CD14-positive monocyte (primary cell): ENCODE data around the gene FHOD3. TPM values are rescaled to one million over a fixed set of nuclear protein-coding genes. Genes with fewer than 3 reads are reported as not detected.

Experiments used
- DNase-seq, 3 donors: peaks; one replicate each; pipeline ENCODE4 v3.0.0-alpha.2; 2011 to 2022
- H2AFZ ChIP-seq: 2 replicates; pipeline ENCODE4 v1.6.0; 2012; ENCODE audit warnings: mild to moderate bottlenecking, low read depth, low read length, inconsistent platforms; ENCODE audit not compliant: insufficient read depth, poor library complexity, severe bottlenecking
- H3K27ac ChIP-seq, 2 donors: 1 replicate in 1 of 2; 2 replicates in 1 of 2; pipeline ENCODE4 v1.5.1; 2012 to 2013; ENCODE audit warnings: low read length in 2 of 2, control low read depth in 1 of 2, inconsistent platforms in 1 of 2, low read depth in 1 of 2, mild to moderate bottlenecking in 1 of 2
- H3K27me3 ChIP-seq, 2 donors: one replicate each; pipeline versions ENCODE4 v1.6.0 to v1.6.1; 2011 to 2013; ENCODE audit warnings: low read length in 2 of 2; ENCODE audit not compliant: control insufficient read depth in 2 of 2, insufficient read depth in 2 of 2
- H3K36me3 ChIP-seq, 2 donors: replicated peaks in 1 of 2; 1 replicate in 1 of 2; 2 replicates in 1 of 2; pipeline versions ENCODE4 v1.5.1 to v1.6.1; 2012 to 2013; ENCODE audit warnings: low read length in 2 of 2, control low read depth in 1 of 2, inconsistent platforms in 1 of 2, mild to moderate bottlenecking in 1 of 2; ENCODE audit not compliant: insufficient read depth in 2 of 2, control insufficient read depth in 1 of 2
- H3K4me1 ChIP-seq, 2 donors: 1 replicate in 1 of 2; 2 replicates in 1 of 2; pipeline versions ENCODE4 v1.5.1 to v1.6.1; 2012 to 2013; ENCODE audit warnings: low read length in 2 of 2, control low read depth in 1 of 2, inconsistent platforms in 1 of 2, mild to moderate bottlenecking in 1 of 2, moderate library complexity in 1 of 2; ENCODE audit not compliant: insufficient read depth in 2 of 2, control insufficient read depth in 1 of 2
- H3K4me2 ChIP-seq: replicated peaks from 2 replicates; pipeline ENCODE3; 2012; ENCODE audit warnings: low read length, moderate library complexity, mild to moderate bottlenecking; ENCODE audit not compliant: poor library complexity, severe bottlenecking; ENCODE audit errors: extremely low read depth
- H3K4me3 ChIP-seq, 3 experiments: fragments of 200-600 bp in 1 of 3; sonication (generic) in 1 of 3; replicated peaks in 1 of 3; 1 replicate in 2 of 3; 2 replicates in 1 of 3; pipeline ENCODE4 v1.5.1; 2011 to 2013; ENCODE audit warnings: low read length in 3 of 3, mild to moderate bottlenecking in 3 of 3, control low read depth in 2 of 3, low read depth in 2 of 3, inconsistent platforms in 1 of 3, moderate library complexity in 1 of 3
- H3K79me2 ChIP-seq: 2 replicates; pipeline ENCODE4 v1.6.0; 2012; ENCODE audit warnings: mild to moderate bottlenecking, control low read depth, inconsistent platforms, low read length, moderate library complexity; ENCODE audit not compliant: insufficient read depth
- H3K9ac ChIP-seq: 2 replicates; pipeline ENCODE4 v1.6.0; 2017; ENCODE audit warnings: low read length, mild to moderate bottlenecking; ENCODE audit not compliant: insufficient read depth, poor library complexity, severe bottlenecking
- H3K9me3 ChIP-seq, 2 donors: replicated peaks in 1 of 2; 1 replicate in 1 of 2; 2 replicates in 1 of 2; pipeline versions ENCODE4 v1.5.1 to v1.6.1; 2012 to 2013; ENCODE audit warnings: low read length in 2 of 2, control low read depth in 1 of 2; ENCODE audit not compliant: control insufficient read depth in 1 of 2, insufficient read depth in 1 of 2
- H4K20me1 ChIP-seq: 2 replicates; pipeline ENCODE4 v1.6.0; 2012; ENCODE audit warnings: mild to moderate bottlenecking, low read length, control low read depth, moderate library complexity; ENCODE audit not compliant: insufficient read depth
- H3K27ac Mint-ChIP-seq, 7 donors: one replicate each; pipeline ENCODE4 v1.8.0; 2020; ENCODE audit warnings: mild to moderate bottlenecking in 7 of 7, mixed read lengths in 7 of 7, moderate library complexity in 6 of 7, inconsistent platforms in 2 of 7
- H3K27me3 Mint-ChIP-seq, 3 donors: one replicate each; pipeline ENCODE4 v1.8.0; 2021 to 2022; ENCODE audit warnings: low read depth in 3 of 3, mild to moderate bottlenecking in 3 of 3, mixed read lengths in 3 of 3, moderate library complexity in 3 of 3, inconsistent platforms in 1 of 3
- H3K36me3 Mint-ChIP-seq, 2 donors: one replicate each; pipeline ENCODE4 v1.8.0; 2020; ENCODE audit warnings: mixed read lengths in 2 of 2, inconsistent platforms in 1 of 2, mild to moderate bottlenecking in 1 of 2
- H3K4me1 Mint-ChIP-seq: one replicate; pipeline ENCODE4 v1.8.0; 2020; ENCODE audit warnings: mild to moderate bottlenecking, mixed read lengths
- H3K4me3 Mint-ChIP-seq, 2 donors: one replicate each; pipeline ENCODE4 v1.8.0; 2020; ENCODE audit warnings: mild to moderate bottlenecking in 2 of 2, mixed read lengths in 2 of 2, moderate library complexity in 1 of 2
- H3K9me3 Mint-ChIP-seq, 7 donors: one replicate each; pipeline ENCODE4 v1.8.0; 2020 to 2022; ENCODE audit warnings: mixed read lengths in 7 of 7, mild to moderate bottlenecking in 6 of 7, moderate library complexity in 6 of 7, inconsistent platforms in 2 of 7
- WGBS: methylation state at CpG from one replicate; pipeline ENCODE4 v1.1.5; 2013; ENCODE audit warnings: missing lambda C conversion rate; ENCODE audit not compliant: insufficient coverage; 5-methylcytosine and 5-hydroxymethylcytosine counted together
- intact Hi-C, 2 donors: fragments of 100-400 bp; cut with micrococcal nuclease; formaldehyde crosslinking; loops; one replicate each; pipeline versions ENCODE4 v1.15.0 to v1.15.1; 2023
- polyA plus RNA-seq, 3 donors: library from polyadenylated mRNA; depleted of rRNA in 1 of 3; unstranded in 2 of 3; stranded (reverse) in 1 of 3; fragments of 300-500 nt in 2 of 3; fragments of >200 nt in 1 of 3; fragmentation: Illumina TruSeq in 2 of 3; gene quantifications; 1 replicate in 2 of 3; 2 replicates in 1 of 3; pipeline ENCODE4 v1.2.3, GENCODE V29; 2012 to 2021
- TF ChIP-seq, protein P1 (sequence below): fragments of 200-600 bp; IDR thresholded peaks from one replicate; pipeline ENCODE4 v1.8.0; 2022; ENCODE audit warnings: antibody characterized with exemption, mild to moderate bottlenecking

Gene FHOD3
- polyA plus RNA-seq, 3 donors, result not detected

DNA sequence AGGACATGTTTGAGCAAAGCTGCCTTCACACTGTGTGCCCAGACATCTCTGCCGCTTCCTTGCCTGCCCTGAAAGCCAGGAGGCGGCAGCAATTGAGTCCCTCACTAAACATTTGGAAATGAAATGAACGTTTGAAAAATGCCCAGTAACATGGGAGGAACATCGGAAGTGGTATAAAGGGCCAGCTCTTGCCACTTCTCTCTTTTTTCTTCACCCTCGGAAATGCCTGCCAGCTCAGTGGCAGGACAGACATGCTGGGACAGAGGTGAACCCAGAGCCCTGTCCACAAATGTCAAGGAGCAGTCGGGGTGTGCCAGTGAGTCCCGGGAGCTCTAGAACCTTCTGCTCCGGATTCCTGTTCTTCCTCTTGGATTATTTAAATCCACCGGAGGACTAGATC, 485.2 kb downstream of the FHOD3 start:
- Mint-ChIP-seq H3K36me3 (peaks cover 7 to 35% of the 10 kb centered on the region in 2 donors), H3K4me1 (peaks cover 3% of the 10 kb centered on the region), H3K27ac (no peak overlapping the region), H3K9me3 (peaks cover 0 to 4% (median 0%) of the 10 kb centered on the region in 7 donors), H3K27me3 (peaks cover 0 to 2% (median 0%) of the 10 kb centered on the region in 3 donors), H3K4me3 (no peak overlapping the region)
- H3K4me3 ChIP-seq, result no peak overlapping the region
- no peaks in the 10 kb centered on the region for H3K27me3 ChIP-seq
- TF ChIP-seq, protein P1, sequence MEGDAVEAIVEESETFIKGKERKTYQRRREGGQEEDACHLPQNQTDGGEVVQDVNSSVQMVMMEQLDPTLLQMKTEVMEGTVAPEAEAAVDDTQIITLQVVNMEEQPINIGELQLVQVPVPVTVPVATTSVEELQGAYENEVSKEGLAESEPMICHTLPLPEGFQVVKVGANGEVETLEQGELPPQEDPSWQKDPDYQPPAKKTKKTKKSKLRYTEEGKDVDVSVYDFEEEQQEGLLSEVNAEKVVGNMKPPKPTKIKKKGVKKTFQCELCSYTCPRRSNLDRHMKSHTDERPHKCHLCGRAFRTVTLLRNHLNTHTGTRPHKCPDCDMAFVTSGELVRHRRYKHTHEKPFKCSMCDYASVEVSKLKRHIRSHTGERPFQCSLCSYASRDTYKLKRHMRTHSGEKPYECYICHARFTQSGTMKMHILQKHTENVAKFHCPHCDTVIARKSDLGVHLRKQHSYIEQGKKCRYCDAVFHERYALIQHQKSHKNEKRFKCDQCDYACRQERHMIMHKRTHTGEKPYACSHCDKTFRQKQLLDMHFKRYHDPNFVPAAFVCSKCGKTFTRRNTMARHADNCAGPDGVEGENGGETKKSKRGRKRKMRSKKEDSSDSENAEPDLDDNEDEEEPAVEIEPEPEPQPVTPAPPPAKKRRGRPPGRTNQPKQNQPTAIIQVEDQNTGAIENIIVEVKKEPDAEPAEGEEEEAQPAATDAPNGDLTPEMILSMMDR, result no peak
- H3K4me2 ChIP-seq, result no peak overlapping the region
- H3K36me3 ChIP-seq, result peaks cover 0 to 31% of the 10 kb centered on the region in 2 donors
- intact Hi-C loops, result no loop called here
- no peaks in the 10 kb centered on the region for H3K79me2 ChIP-seq
- no peaks in the 10 kb centered on the region for H4K20me1 ChIP-seq
- H3K9me3 ChIP-seq, result no peaks in the 10 kb centered on the region
- no peak for DNase-seq
- H3K9ac ChIP-seq, result no peak overlapping the region
- no peaks in the 10 kb centered on the region for H3K4me1 ChIP-seq
- H3K27ac ChIP-seq, result no peak overlapping the region
- no peak overlapping the region for H2AFZ ChIP-seq
- 92% methylated on average over 6 of the region's 9 CpGs for WGBS

GRCh38 chr18:36783792-36784191, 486.3 kb downstream of the FHOD3 start:
- WGBS, result 94% methylated on average over 3 of the region's 5 CpGs
- Histone ChIP-seq H3K9me3 (no peaks in the 10 kb centered on the region), H2AFZ (no peak overlapping the region), H3K27me3 (no peaks in the 10 kb centered on the region), H3K79me2 (no peaks in the 10 kb centered on the region), H3K9ac (no peak overlapping the region), H4K20me1 (no peaks in the 10 kb centered on the region), H3K4me2 (no peak overlapping the region), H3K36me3 (peaks cover 0 to 33% of the 10 kb centered on the region in 2 donors), H3K4me1 (no peaks in the 10 kb centered on the region), H3K4me3 (no peak overlapping the region), H3K27ac (no peak overlapping the region)
- Mint-ChIP-seq H3K27me3 (peaks cover 0 to 2% (median 0%) of the 10 kb centered on the region in 3 donors), H3K27ac (no peak overlapping the region), H3K4me3 (no peak overlapping the region), H3K9me3 (peaks cover 0 to 2% (median 0%) of the 10 kb centered on the region in 7 donors), H3K36me3 (peaks cover 7 to 38% of the 10 kb centered on the region in 2 donors), H3K4me1 (peaks cover 3% of the 10 kb centered on the region)
- TF ChIP-seq, protein P1, result no peak
- intact Hi-C loops, result no loop called here
- DNase-seq, result no peak
